Hepatocyte (in vitro differentiated cells): ENCODE data around the gene OR52H1.

Experiments
- EZH2 ChIP-seq: fragments of 200-600 bp; sonication (generic); IDR thresholded peaks from 2 replicates; pipeline ENCODE4 v1.6.1; 2016; ENCODE audit warnings: antibody characterized with exemption, mild to moderate bottlenecking, borderline replicate concordance
- TF ChIP-seq, protein P1 (sequence below): fragments of 200-600 bp; sonication (generic); IDR thresholded peaks from 2 replicates; pipeline ENCODE4 v1.5.1; 2016; ENCODE audit warnings: antibody characterized with exemption, mild to moderate bottlenecking; ENCODE audit not compliant: poor library complexity

DNA sequence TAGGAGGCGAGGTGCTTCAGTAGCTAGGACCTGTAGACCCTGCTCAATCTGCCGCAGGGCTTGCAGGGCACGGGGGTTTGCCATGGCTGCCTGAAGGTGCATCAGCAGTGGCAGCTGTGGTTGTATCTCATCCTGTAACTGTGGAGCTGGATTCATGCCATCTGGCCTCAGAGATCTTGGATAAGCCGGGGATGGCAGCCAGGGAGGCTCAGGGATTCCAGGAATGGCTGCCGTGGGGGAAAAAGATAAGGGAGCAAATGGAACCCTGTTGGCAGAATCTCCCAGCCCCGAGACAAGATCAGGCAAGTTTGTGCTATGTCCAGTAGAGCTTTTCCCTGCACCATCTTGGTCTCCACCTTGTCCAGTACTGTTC is 40.4 kb downstream of the OR52H1 start:
- TF ChIP-seq, protein P1, sequence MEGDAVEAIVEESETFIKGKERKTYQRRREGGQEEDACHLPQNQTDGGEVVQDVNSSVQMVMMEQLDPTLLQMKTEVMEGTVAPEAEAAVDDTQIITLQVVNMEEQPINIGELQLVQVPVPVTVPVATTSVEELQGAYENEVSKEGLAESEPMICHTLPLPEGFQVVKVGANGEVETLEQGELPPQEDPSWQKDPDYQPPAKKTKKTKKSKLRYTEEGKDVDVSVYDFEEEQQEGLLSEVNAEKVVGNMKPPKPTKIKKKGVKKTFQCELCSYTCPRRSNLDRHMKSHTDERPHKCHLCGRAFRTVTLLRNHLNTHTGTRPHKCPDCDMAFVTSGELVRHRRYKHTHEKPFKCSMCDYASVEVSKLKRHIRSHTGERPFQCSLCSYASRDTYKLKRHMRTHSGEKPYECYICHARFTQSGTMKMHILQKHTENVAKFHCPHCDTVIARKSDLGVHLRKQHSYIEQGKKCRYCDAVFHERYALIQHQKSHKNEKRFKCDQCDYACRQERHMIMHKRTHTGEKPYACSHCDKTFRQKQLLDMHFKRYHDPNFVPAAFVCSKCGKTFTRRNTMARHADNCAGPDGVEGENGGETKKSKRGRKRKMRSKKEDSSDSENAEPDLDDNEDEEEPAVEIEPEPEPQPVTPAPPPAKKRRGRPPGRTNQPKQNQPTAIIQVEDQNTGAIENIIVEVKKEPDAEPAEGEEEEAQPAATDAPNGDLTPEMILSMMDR, result no peak
- no peak for TF ChIP-seq EZH2
